H1 (cell line): ENCODE measurements around the gene KARS1. TPM values are rescaled to one million over a fixed set of nuclear protein-coding genes. Genes with fewer than 3 reads are reported as not detected.

Experiments
- CTCF ChIA-PET: fragments of 300-600 bp; sonication (Branson Sonifier 250); formaldehyde crosslinking; loops from one replicate; lab custom pipeline; 2021; ENCODE audit not compliant: partially characterized antibody; lab: Charles Lee
- POLR2A ChIA-PET: fragments of 300-600 bp; sonication (Branson Sonifier 250); formaldehyde crosslinking; loops from one replicate; lab custom pipeline; 2021; ENCODE audit warnings: inconsistent platforms; ENCODE audit not compliant: partially characterized antibody; lab: Charles Lee
- DNase-seq, 2 experiments: peaks; one replicate each; pipeline versions ENCODE4 v3.0.0 to v3.0.0-alpha.2; 2010 to 2022; ENCODE audit warnings: low spot score in 2 of 2, low read depth in 1 of 2, mixed read lengths in 1 of 2
- FAIRE-seq: peaks from 2 replicates; lab custom pipeline; 2011; peaks lifted over from hg19 to GRCh38; lab: Jason Lieb, UNC
- H2AFZ ChIP-seq: 2 replicates; pipeline ENCODE4 v1.8.1; 2012; ENCODE audit warnings: low read length, inconsistent platforms
- H2AK5ac ChIP-seq: 2 replicates; pipeline ENCODE4 v1.6.1; 2013; ENCODE audit warnings: low read depth, low read length
- H2BK120ac ChIP-seq: replicated peaks from 2 replicates; pipeline ENCODE3; 2013; ENCODE audit warnings: low read depth, low read length, inconsistent platforms
- H2BK12ac ChIP-seq: 2 replicates; pipeline ENCODE4 v1.6.1; 2013; ENCODE audit warnings: low read depth, low read length
- H2BK15ac ChIP-seq: 2 replicates; pipeline ENCODE4 v1.6.1; 2013; ENCODE audit warnings: low read length
- H2BK20ac ChIP-seq: 2 replicates; pipeline ENCODE4 v1.6.1; 2013; ENCODE audit warnings: low read length
- H2BK5ac ChIP-seq: 2 replicates; pipeline ENCODE4 v1.6.1; 2013; ENCODE audit warnings: low read depth, low read length
- H3K14ac ChIP-seq: 2 replicates; pipeline ENCODE4 v1.6.1; 2013; ENCODE audit warnings: inconsistent platforms; ENCODE audit not compliant: insufficient read length
- H3K18ac ChIP-seq: 2 replicates; pipeline ENCODE4 v1.6.1; 2013; ENCODE audit warnings: low read length; ENCODE audit errors: extremely low read depth
- H3K23ac ChIP-seq: 2 replicates; pipeline ENCODE4 v1.6.1; 2013; ENCODE audit warnings: inconsistent platforms; ENCODE audit not compliant: insufficient read length
- H3K23me2 ChIP-seq: 2 replicates; pipeline ENCODE4 v1.6.1; 2013; ENCODE audit warnings: low read depth, low read length
- H3K27ac ChIP-seq: 2 replicates; pipeline ENCODE4 v1.6.1; 2011; ENCODE audit warnings: low read depth, low read length, inconsistent platforms
- H3K27me3 ChIP-seq, 4 experiments: replicated peaks in 1 of 4; 1 replicate in 1 of 4; 2 replicates in 3 of 4; pipeline versions ENCODE4 v1.6.1 to v1.8.1; 2011 to 2013; ENCODE audit warnings: low read length in 3 of 4, mild to moderate bottlenecking in 3 of 4, inconsistent platforms in 2 of 4, mixed read lengths in 2 of 4, moderate library complexity in 1 of 4; ENCODE audit not compliant: control insufficient read depth in 3 of 4, insufficient read depth in 3 of 4; ENCODE audit errors: extremely low read depth in 1 of 4
- H3K36me3 ChIP-seq, 4 experiments: 2 replicates each; pipeline versions ENCODE4 v1.6.1 to v1.8.1; 2011 to 2013; ENCODE audit warnings: mild to moderate bottlenecking in 4 of 4, low read length in 3 of 4, moderate library complexity in 2 of 4, control low read depth in 1 of 4, inconsistent platforms in 1 of 4; ENCODE audit not compliant: insufficient read depth in 4 of 4, control insufficient read depth in 2 of 4
- H3K4ac ChIP-seq: replicated peaks from 2 replicates; pipeline ENCODE3; 2013; ENCODE audit warnings: low read length, low read depth, mixed read lengths, inconsistent platforms; ENCODE audit not compliant: insufficient read length
- H3K4me1 ChIP-seq, 4 experiments: replicated peaks in 1 of 4; 1 replicate in 1 of 4; 2 replicates in 3 of 4; pipeline versions ENCODE4 v1.6.1 to v1.8.1; 2011 to 2013; ENCODE audit warnings: low read length in 3 of 4, inconsistent platforms in 2 of 4, mixed read lengths in 1 of 4; ENCODE audit not compliant: insufficient read depth in 4 of 4, control insufficient read depth in 3 of 4
- H3K4me2 ChIP-seq, 2 experiments: 2 replicates each; pipeline versions ENCODE4 v1.6.1 to v1.8.1; 2011 to 2013; ENCODE audit warnings: low read depth in 2 of 2, low read length in 2 of 2, control low read depth in 1 of 2, inconsistent platforms in 1 of 2, mild to moderate bottlenecking in 1 of 2; ENCODE audit not compliant: insufficient read depth in 1 of 2
- H3K4me3 ChIP-seq, 4 experiments: fragments of 200-600, 300-600 bp in 1 of 4; sonication (generic), shearing (Covaris generic), sonication (Bioruptor Twin) in 1 of 4; 2 replicates each; pipeline versions ENCODE4 v1.5.1 to v1.8.1; 2011 to 2016; ENCODE audit warnings: low read length in 4 of 4, low read depth in 3 of 4, control low read depth in 2 of 4, inconsistent platforms in 2 of 4, mild to moderate bottlenecking in 2 of 4, mixed read lengths in 1 of 4, moderate library complexity in 1 of 4; ENCODE audit not compliant: insufficient read depth in 2 of 4; ENCODE audit errors: extremely low read depth in 1 of 4
- H3K56ac ChIP-seq: replicated peaks from 2 replicates; pipeline ENCODE3; 2013; ENCODE audit warnings: low read depth, mild to moderate bottlenecking, mixed read lengths, low read length, inconsistent platforms; ENCODE audit not compliant: insufficient read length
- H3K79me1 ChIP-seq: 2 replicates; pipeline ENCODE4 v1.6.1; 2013; ENCODE audit warnings: low read depth, low read length, control low read depth
- H3K79me2 ChIP-seq, 2 experiments: 2 replicates each; pipeline versions ENCODE4 v1.6.1 to v1.8.1; 2012 to 2013; ENCODE audit warnings: low read length in 2 of 2, mild to moderate bottlenecking in 2 of 2, inconsistent platforms in 1 of 2; ENCODE audit not compliant: insufficient read depth in 2 of 2, control insufficient read depth in 1 of 2
- H3K9ac ChIP-seq, 4 experiments: replicated peaks in 1 of 4; 1 replicate in 1 of 4; 2 replicates in 3 of 4; pipeline versions ENCODE4 v1.6.1 to v1.8.1; 2011 to 2013; ENCODE audit warnings: low read depth in 3 of 4, low read length in 3 of 4, control low read depth in 2 of 4, mild to moderate bottlenecking in 2 of 4, moderate library complexity in 2 of 4, inconsistent platforms in 1 of 4; ENCODE audit errors: extremely low read depth in 1 of 4
- H3K9me3 ChIP-seq, 2 experiments: 2 replicates each; pipeline versions ENCODE4 v1.6.1 to v1.8.1; 2012 to 2013; ENCODE audit warnings: mild to moderate bottlenecking in 2 of 2, moderate library complexity in 2 of 2, control low read depth in 1 of 2, inconsistent platforms in 1 of 2, low read depth in 1 of 2, low read length in 1 of 2, mixed read lengths in 1 of 2; ENCODE audit not compliant: insufficient read depth in 2 of 2
- H4K20me1 ChIP-seq, 2 experiments: replicated peaks in 1 of 2; 2 replicates each; pipeline versions ENCODE3 to v1.8.1; 2011 to 2013; ENCODE audit warnings: inconsistent platforms in 2 of 2, low read length in 2 of 2, mild to moderate bottlenecking in 1 of 2; ENCODE audit not compliant: insufficient read depth in 2 of 2, control insufficient read depth in 1 of 2
- H4K5ac ChIP-seq: 2 replicates; pipeline ENCODE4 v1.6.1; 2013; ENCODE audit warnings: low read length, low read depth, mixed read lengths, inconsistent platforms; ENCODE audit not compliant: insufficient read length
- H4K8ac ChIP-seq: 2 replicates; pipeline ENCODE4 v1.8.0; 2013; ENCODE audit warnings: mild to moderate bottlenecking, moderate library complexity, low read length, inconsistent platforms; ENCODE audit not compliant: insufficient read depth; ENCODE audit errors: extremely low read depth
- H4K91ac ChIP-seq: replicated peaks from 2 replicates; pipeline ENCODE3; 2013; ENCODE audit warnings: low read length, mixed read lengths, inconsistent platforms; ENCODE audit not compliant: insufficient read length
- ATF2 ChIP-seq: IDR thresholded peaks from 2 replicates; pipeline ENCODE4 v1.6.1; 2012; ENCODE audit warnings: low read length, inconsistent platforms
- BCL11A ChIP-seq, 2 experiments: IDR thresholded peaks; one replicate each; pipeline ENCODE4 v1.6.1; 2011; ENCODE audit warnings: low read depth in 2 of 2, low read length in 2 of 2, mild to moderate bottlenecking in 2 of 2
- MAFK ChIP-seq: IDR thresholded peaks from 2 replicates; pipeline ENCODE4 v1.6.1; 2012; ENCODE audit warnings: low read depth, mild to moderate bottlenecking, improper control_type of control experiment, low read length
- POLR2AphosphoS5 ChIP-seq: IDR thresholded peaks from 2 replicates; pipeline ENCODE4 v1.6.1; 2011; ENCODE audit warnings: low read depth, low read length
- RFX5 ChIP-seq: IDR thresholded peaks from 2 replicates; pipeline ENCODE4 v1.6.1; 2011; ENCODE audit warnings: low read depth, low read length, improper control_type of control experiment, borderline replicate concordance
- RNF2 ChIP-seq: fragments of 200-900, 300-1000 bp; sonication (generic); IDR thresholded peaks from 2 replicates; pipeline ENCODE4 v1.7.1; 2016; ENCODE audit warnings: borderline replicate concordance, low read depth, mild to moderate bottlenecking, antibody characterized with exemption, low read length; ENCODE audit not compliant: poor library complexity, severe bottlenecking; ENCODE audit errors: missing control alignments
- SIRT6 ChIP-seq: IDR thresholded peaks from one replicate; pipeline ENCODE4 v1.7.1; 2012; ENCODE audit warnings: low read length, inconsistent platforms
- SUZ12 ChIP-seq: fragments of 200-600 bp; sonication (generic); IDR thresholded peaks from 2 replicates; pipeline ENCODE4 v1.6.1; 2012; ENCODE audit warnings: mild to moderate bottlenecking, inconsistent platforms, low read length, moderate library complexity, mixed read lengths
- WGBS, 2 experiments: shearing (Covaris generic) in 1 of 2; methylation state at CpG; one replicate each; pipeline versions ENCODE4 v1.1.6 to v1.1.7; 2013 to 2015; ENCODE audit warnings: low lambda C conversion rate in 2 of 2, mixed read lengths in 2 of 2, inconsistent platforms in 1 of 2, low coverage in 1 of 2, missing lambda C conversion rate in 1 of 2; ENCODE audit not compliant: insufficient replicate concordance in 2 of 2, insufficient coverage in 1 of 2, insufficient read length in 1 of 2; ENCODE audit errors: extremely low coverage in 1 of 2, missing lambda C conversion rate in 1 of 2; 5-methylcytosine and 5-hydroxymethylcytosine counted together
- polyA plus RNA-seq, 7 experiments: library from polyadenylated mRNA; depleted of rRNA in 3 of 7; stranded (reverse) in 5 of 7; unstranded in 2 of 7; fragments of >200 nt in 5 of 7; fragments of 200-250 nt in 2 of 7; gene quantifications; 1 replicate in 5 of 7; 2 replicates in 1 of 7; 4 replicates in 1 of 7; pipeline versions ENCODE4 v1.2.1 to v1.2.3, GENCODE V29; 2011 to 2013; ENCODE audit warnings: missing spikeins in 2 of 7, mixed read lengths in 2 of 7
- total RNA-seq: library from RNA; stranded (reverse); fragmentation: NEBNext Ultra II Directional; extraction: Animal tissue kit (Norgen Biotek cat#: 25700); gene quantifications from 2 replicates; pipeline ENCODE4 v1.2.1, GENCODE V29; 2021

Gene KARS1
- total and polyA plus RNA-seq, 2 of the 8 experiments (the other 6 are each of a cell fraction or from before 2014, with no cell fraction given) = 97.5 to 221 TPM

DNA sequence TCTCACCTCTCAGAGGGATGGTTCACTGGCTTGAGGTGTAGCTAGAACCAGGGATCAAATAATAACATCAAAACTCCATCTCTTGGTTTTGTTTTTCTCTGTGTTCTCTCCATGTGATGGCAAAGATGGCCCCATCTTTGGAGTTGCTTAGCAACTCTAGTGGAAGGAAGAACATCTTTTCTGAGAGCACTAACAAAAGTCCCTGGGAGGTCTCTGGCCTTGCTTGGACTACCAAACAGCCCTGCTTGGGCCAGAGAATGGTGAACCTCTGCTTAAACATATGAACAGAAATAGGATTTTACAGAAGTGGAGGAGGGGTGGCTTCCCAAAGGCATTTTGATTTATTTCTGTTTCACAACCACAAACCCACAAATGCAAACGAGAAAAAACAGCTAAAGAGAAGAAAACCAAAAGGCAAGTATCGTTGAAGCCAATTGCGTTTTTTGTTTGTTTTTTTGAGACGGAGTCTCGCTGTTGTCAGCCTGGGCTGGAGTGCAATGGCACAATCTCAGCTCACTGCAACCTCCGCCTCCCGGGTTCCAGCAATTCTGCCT is 68.1 kb downstream of the KARS1 start:
- DNase-seq = no peak
- no peak overlapping the region for H3K4me2 ChIP-seq
- H2AK5ac ChIP-seq = no peak overlapping the region
- H3K79me2 ChIP-seq = no peaks in the 10 kb centered on the region
- ChIA-PET CTCF (interaction anchor here (0.6 to 1.3 kb wide), 5 partner anchors 11 to 114 kb away, joined by 3 read pairs; partner anchors contain the start of genes TERF2IP and TMEM170A), POLR2A (interaction anchor here (1.4 kb wide), 1 partner anchor 12 kb away, joined by 4 read pairs; no protein-coding TSS in a partner anchor)
- WGBS, 2 experiments = 86% methylated on average over 7 of the region's 7 CpGs; no CpG with 5 or more reads in 1 of the 2 experiments
- H2AFZ ChIP-seq = no peak overlapping the region
- H3K56ac ChIP-seq = no peak overlapping the region
- peaks cover 3% of the 10 kb centered on the region; the same call in 1 of the 2 replicates for H3K79me1 ChIP-seq
- no peaks in the 10 kb centered on the region for H3K9me3 ChIP-seq
- no peak overlapping the region for H4K8ac ChIP-seq
- no peak overlapping the region for H3K9ac ChIP-seq
- peaks cover 0 to 12% (median 2%) of the 10 kb centered on the region in 4 experiments; a peak in 3 of 7 replicates for H3K4me1 ChIP-seq
- no peak overlapping the region for H2BK20ac ChIP-seq
- no peak overlapping the region for H2BK5ac ChIP-seq
- H3K14ac ChIP-seq = no peak overlapping the region
- no peak overlapping the region for H3K4ac ChIP-seq
- H4K91ac ChIP-seq = no peak overlapping the region
- peaks cover 2 to 29% (median 14%) of the 10 kb centered on the region in 4 experiments; a peak in 4 of 8 replicates for H3K36me3 ChIP-seq
- H4K5ac ChIP-seq = no peak overlapping the region
- H2BK120ac ChIP-seq = no peak overlapping the region
- H2BK15ac ChIP-seq = no peak overlapping the region
- no peak overlapping the region for H2BK12ac ChIP-seq
- H3K4me3 ChIP-seq = no peak overlapping the region
- no peak overlapping the region for H3K27ac ChIP-seq
- H4K20me1 ChIP-seq = no peaks in the 10 kb centered on the region
- FAIRE-seq = no peak
- no peak overlapping the region for H3K23ac ChIP-seq
- no peaks in the 10 kb centered on the region for H3K23me2 ChIP-seq
- no peak overlapping the region for H3K18ac ChIP-seq
- no peaks in the 10 kb centered on the region for H3K27me3 ChIP-seq
- no peak for TF ChIP-seq SIRT6
- no peak for TF ChIP-seq RFX5
- no peak for TF ChIP-seq BCL11A (IDR thresholded peaks at IDR 0.05; ENCODE audit: low read depth in 2 of 2, low read length in 2 of 2)
- no peak for TF ChIP-seq RNF2
- TF ChIP-seq SUZ12 = no peak
- TF ChIP-seq ATF2 = no peak
- TF ChIP-seq MAFK = no peak
- no peak for TF ChIP-seq POLR2AphosphoS5
